Lower lobe of right lung (tissue), 2 donors: Measurements from ENCODE around the gene IER5L. TPM values are rescaled to one million over a fixed set of nuclear protein-coding genes. Genes with fewer than 3 reads are reported as not detected.

Experiments
- ATAC-seq, 2 donors: fragments of 200-7000 bp; cut with Tn5 transposase; one replicate each; pipeline ENCODE4 v1.9.1; 2020 to 2022; ENCODE audit warnings: mild to moderate bottlenecking in 2 of 2, moderate library complexity in 2 of 2
- DNase-seq: peaks from one replicate; pipeline ENCODE4 v3.0.0-alpha.2; 2020
- H3K27ac ChIP-seq: fragments of 200-600 bp; one replicate; pipeline ENCODE4 v1.8.0; 2022
- H3K27me3 ChIP-seq: fragments of 200-600 bp; one replicate; pipeline ENCODE4 v1.8.0; 2022; ENCODE audit warnings: low read depth
- H3K36me3 ChIP-seq: fragments of 200-600 bp; one replicate; pipeline ENCODE4 v1.8.0; 2022; ENCODE audit warnings: mild to moderate bottlenecking
- H3K4me1 ChIP-seq: fragments of 200-600 bp; one replicate; pipeline ENCODE4 v1.8.0; 2022
- H3K4me3 ChIP-seq: fragments of 200-600 bp; one replicate; pipeline ENCODE4 v1.8.0; 2022; ENCODE audit warnings: mild to moderate bottlenecking
- H3K9me3 ChIP-seq: fragments of 200-600 bp; one replicate; pipeline ENCODE4 v1.8.0; 2022
- intact Hi-C: fragments of 100-400 bp; cut with DNase I; formaldehyde crosslinking; loops from one replicate; pipeline ENCODE4 v1.11.0; 2022
- total RNA-seq: library from RNA; stranded (reverse); fragmentation: NEBNext Ultra II Directional; extraction: Animal tissue kit (Norgen Biotek cat#: 25700); gene quantifications from one replicate; pipeline ENCODE4 v1.2.1, GENCODE V29; 2021
- TF ChIP-seq, protein P1 (sequence below): fragments of 200-600 bp; IDR thresholded peaks from one replicate; pipeline ENCODE4 v1.8.0; 2022; ENCODE audit warnings: antibody characterized with exemption, mild to moderate bottlenecking
- donor health status: DM: no; HTN: yes; CAD: no; lungs with severe emphysema.

Gene IER5L
- total RNA-seq, 1 donor from 2014 or later, result 8.7 TPM

DNA sequence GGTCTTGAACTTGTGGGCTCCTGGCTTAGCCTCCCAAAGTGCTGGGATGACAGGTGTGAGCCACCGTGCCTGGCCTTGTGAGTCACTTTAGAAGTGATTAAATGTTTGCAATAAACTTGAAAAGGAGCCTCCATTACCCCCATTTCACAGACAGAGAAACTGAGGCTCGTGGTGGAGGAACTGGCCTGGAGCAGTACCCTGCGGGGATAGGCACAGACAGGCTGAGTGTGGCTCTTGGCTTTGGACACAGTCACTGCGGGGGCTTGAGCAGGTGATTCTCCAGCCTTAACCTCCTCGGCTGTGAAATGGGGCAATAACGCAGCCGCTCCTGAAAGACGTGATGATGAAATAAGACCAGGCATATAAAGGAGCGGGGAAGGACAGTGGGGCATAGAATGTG, 40.9 kb upstream of the IER5L start:
- DNase-seq, result no peak
- H3K36me3 ChIP-seq, result no peaks in the 10 kb centered on the region
- TF ChIP-seq, protein P1, sequence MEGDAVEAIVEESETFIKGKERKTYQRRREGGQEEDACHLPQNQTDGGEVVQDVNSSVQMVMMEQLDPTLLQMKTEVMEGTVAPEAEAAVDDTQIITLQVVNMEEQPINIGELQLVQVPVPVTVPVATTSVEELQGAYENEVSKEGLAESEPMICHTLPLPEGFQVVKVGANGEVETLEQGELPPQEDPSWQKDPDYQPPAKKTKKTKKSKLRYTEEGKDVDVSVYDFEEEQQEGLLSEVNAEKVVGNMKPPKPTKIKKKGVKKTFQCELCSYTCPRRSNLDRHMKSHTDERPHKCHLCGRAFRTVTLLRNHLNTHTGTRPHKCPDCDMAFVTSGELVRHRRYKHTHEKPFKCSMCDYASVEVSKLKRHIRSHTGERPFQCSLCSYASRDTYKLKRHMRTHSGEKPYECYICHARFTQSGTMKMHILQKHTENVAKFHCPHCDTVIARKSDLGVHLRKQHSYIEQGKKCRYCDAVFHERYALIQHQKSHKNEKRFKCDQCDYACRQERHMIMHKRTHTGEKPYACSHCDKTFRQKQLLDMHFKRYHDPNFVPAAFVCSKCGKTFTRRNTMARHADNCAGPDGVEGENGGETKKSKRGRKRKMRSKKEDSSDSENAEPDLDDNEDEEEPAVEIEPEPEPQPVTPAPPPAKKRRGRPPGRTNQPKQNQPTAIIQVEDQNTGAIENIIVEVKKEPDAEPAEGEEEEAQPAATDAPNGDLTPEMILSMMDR, result no peak

DNA sequence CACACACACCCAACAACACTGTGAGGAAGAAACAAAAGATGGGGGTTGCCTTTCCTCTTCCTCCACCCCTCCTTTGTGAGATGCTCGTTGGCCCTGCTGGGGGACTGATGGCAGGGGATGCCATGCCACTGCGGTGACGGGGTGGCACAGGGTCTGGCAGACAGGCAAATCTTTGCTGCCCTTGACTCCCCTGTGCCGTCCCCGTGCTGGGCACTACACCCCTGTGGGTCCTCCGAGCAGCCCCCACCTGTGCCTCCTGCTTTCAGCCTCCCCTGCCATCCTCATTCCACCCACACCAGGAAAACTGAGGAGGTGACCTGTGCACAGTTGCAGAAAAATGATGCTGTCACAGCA, 40.2 kb upstream of the IER5L start:
- Histone ChIP-seq H3K27me3 (no peaks in the 10 kb centered on the region), H3K4me1 (no peaks in the 10 kb centered on the region), H3K4me3 (no peak overlapping the region), H3K36me3 (no peaks in the 10 kb centered on the region), H3K27ac (no peak overlapping the region), H3K9me3 (no peaks in the 10 kb centered on the region)
- DNase-seq, result no peak
- no peak for ATAC-seq
- TF ChIP-seq, protein P1, result no peak
- intact Hi-C loops, result no loop called here

More for the DNA sequence above, 40.9 kb upstream of the IER5L start:
- no peaks in the 10 kb centered on the region for H3K27me3 ChIP-seq
- ATAC-seq, result no peak
- H3K4me3 ChIP-seq, result no peak overlapping the region
- H3K9me3 ChIP-seq, result no peaks in the 10 kb centered on the region
- no peak overlapping the region for H3K27ac ChIP-seq
- H3K4me1 ChIP-seq, result no peaks in the 10 kb centered on the region
- intact Hi-C loops, result no loop called here

DNA sequence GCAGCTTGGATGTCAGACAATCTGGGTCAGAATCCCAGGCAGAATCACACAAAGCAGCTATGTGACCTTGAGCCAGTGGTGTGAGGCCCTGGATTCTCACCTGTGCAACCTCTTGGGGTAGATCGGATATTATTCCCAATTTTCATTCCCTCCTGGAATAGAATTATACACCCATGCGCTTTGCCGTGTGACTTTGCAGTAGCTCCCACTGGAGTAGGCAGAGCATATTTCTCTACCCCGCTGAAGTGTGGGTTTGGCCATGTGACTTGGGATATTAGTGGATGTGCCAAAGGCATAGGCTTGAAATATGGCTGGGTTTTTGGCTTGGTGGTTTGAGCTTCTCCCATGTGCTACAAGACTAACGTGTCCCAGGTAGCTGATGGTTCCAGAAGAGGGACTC, 35.5 kb upstream of the IER5L start:
- no peaks in the 10 kb centered on the region for H3K9me3 ChIP-seq
- TF ChIP-seq, protein P1, result no peak
- H3K4me3 ChIP-seq, result no peak overlapping the region
- H3K4me1 ChIP-seq, result no peaks in the 10 kb centered on the region
- intact Hi-C loops, result no loop called here
- no peaks in the 10 kb centered on the region for H3K36me3 ChIP-seq
- no peak for ATAC-seq
- no peak for DNase-seq
- H3K27me3 ChIP-seq, result no peaks in the 10 kb centered on the region
- no peak overlapping the region for H3K27ac ChIP-seq

DNA sequence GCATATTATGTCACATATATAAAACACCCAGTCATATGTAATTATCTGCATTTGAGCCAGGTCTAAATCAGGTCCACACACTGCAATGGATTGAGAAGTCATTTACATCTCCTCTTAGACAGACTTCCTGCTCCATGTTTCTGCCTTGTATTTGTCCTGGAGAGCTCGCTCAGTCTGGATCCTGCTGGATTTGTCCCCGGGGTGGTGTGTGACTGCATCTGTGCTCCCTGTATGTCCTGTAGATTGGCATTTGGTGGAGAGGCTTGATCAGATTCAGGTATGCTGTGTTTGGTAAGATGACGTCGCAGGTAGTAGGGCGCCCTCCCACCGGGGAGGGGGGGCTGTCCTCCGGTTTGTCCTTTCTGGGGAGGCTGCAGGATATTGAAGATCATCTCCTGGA, 33.6 kb upstream of the IER5L start:
- DNase-seq (no peak), ATAC-seq (no peak)
- Histone ChIP-seq H3K27ac (no peak overlapping the region), H3K4me1 (no peaks in the 10 kb centered on the region), H3K36me3 (no peaks in the 10 kb centered on the region), H3K9me3 (no peaks in the 10 kb centered on the region), H3K27me3 (no peaks in the 10 kb centered on the region), H3K4me3 (no peak overlapping the region)
- intact Hi-C loops, result no loop called here
- TF ChIP-seq, protein P1, result no peak

DNA sequence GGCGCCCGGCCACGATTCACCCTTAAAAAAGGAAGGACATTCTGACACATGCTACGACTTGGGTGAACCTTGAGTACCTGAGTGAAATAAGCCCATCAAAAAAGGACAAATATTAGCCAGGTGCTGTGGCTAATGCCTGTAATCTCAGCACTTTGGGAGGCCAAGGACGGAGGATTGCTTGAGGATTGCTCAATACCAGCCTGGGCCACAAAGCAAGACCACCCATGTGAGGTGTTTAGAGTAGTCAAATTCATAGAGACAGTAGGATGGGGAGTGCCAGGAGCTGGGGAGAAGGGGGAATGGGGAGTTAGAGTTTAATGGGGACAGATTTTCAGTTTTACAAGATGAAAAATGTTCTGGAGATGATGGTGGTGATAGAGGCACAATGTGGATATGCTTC, 32.1 kb upstream of the IER5L start:
- Histone ChIP-seq H3K27ac (no peak overlapping the region), H3K36me3 (no peaks in the 10 kb centered on the region), H3K9me3 (no peaks in the 10 kb centered on the region), H3K27me3 (no peaks in the 10 kb centered on the region), H3K4me3 (no peak overlapping the region), H3K4me1 (no peaks in the 10 kb centered on the region)
- DNase-seq (no peak), ATAC-seq (no peak)
- intact Hi-C loops, result no loop called here
- TF ChIP-seq, protein P1, result no peak

DNA sequence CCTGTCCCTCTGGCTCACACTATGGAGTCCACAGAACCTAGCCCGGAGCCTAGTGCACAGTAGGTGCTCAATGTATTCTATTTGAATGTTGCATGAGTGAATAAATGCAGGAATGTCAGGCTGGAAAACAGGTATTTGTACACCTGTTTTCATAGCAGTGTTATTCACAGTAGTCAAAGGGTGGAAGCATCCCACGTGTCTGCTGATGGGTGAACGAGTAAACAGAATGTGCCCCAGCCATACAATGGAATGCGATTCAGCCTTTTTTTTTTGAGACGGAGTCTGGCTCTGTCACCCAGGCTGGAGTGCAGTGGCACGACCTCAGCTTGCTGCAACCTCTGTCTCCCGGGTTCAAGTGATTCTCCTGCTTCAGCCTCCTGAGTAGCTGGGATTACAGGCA, 31.5 kb upstream of the IER5L start:
- ATAC-seq, result no peak

More for the DNA sequence above, 31.5 kb upstream of the IER5L start:
- no peaks in the 10 kb centered on the region for H3K36me3 ChIP-seq
- no peak for DNase-seq
- no peaks in the 10 kb centered on the region for H3K9me3 ChIP-seq
- H3K4me3 ChIP-seq, result no peak overlapping the region
- TF ChIP-seq, protein P1, result no peak
- no peaks in the 10 kb centered on the region for H3K4me1 ChIP-seq
- no peaks in the 10 kb centered on the region for H3K27me3 ChIP-seq
- intact Hi-C loops, result no loop called here
- no peak overlapping the region for H3K27ac ChIP-seq
